Measurements from ENCODE around the gene PRDM16. TPM values are rescaled to one million over a fixed set of nuclear protein-coding genes. Genes with fewer than 3 reads are reported as not detected.

PRDM16 gene
- total and polyA plus RNA-seq, 2 of the 8 experiments (the other 6 are each of a cell fraction or from before 2014, with no cell fraction given), result 0.39 to 0.43 TPM

- no peak overlapping the region for H2BK120ac ChIP-seq (replicated peaks; ENCODE audit: low read depth, low read length)
- ChIA-PET POLR2A (ENCODE audit: partially characterized antibody) (no interaction called here), CTCF (ENCODE audit: partially characterized antibody) (no interaction called here)
- no peak overlapping the region for H4K91ac ChIP-seq (replicated peaks; ENCODE audit: insufficient read length, low read length)
- H4K8ac ChIP-seq (ENCODE audit: extremely low read depth, insufficient read depth, low read length), result no peak overlapping the region
- FAIRE-seq (no peak), DNase-seq (ENCODE audit: low read depth in 1 of 2, low spot score in 2 of 2) (no peak)
- no peak overlapping the region for H3K14ac ChIP-seq (ENCODE audit: insufficient read length)
- H3K36me3 ChIP-seq (ENCODE audit: control insufficient read depth in 2 of 4, insufficient read depth in 4 of 4, low read length in 3 of 4), result no peaks in the 10 kb centered on the region
- no peak overlapping the region for H3K4me2 ChIP-seq (ENCODE audit: insufficient read depth in 1 of 2, low read depth in 2 of 2, low read length in 2 of 2)
- H3K4ac ChIP-seq (replicated peaks; ENCODE audit: insufficient read length, low read depth, low read length), result no peak overlapping the region
- no peak overlapping the region for H3K27ac ChIP-seq (ENCODE audit: low read depth, low read length)
- no peak overlapping the region for H3K4me3 ChIP-seq (ENCODE audit: extremely low read depth in 1 of 4, insufficient read depth in 2 of 4, low read depth in 3 of 4, low read length in 4 of 4)
- H3K79me2 ChIP-seq (ENCODE audit: control insufficient read depth in 1 of 2, insufficient read depth in 2 of 2, low read length in 2 of 2), result no peaks in the 10 kb centered on the region
- H3K9me3 ChIP-seq (ENCODE audit: insufficient read depth in 2 of 2, low read depth in 1 of 2, low read length in 1 of 2), result peaks cover 41 to 56% of the 10 kb centered on the region in 2 experiments; a peak in 3 of 4 replicates
- 89% methylated on average over 3 of the region's 5 CpGs; no CpG with 5 or more reads in 1 of the 2 experiments for WGBS, 2 experiments (ENCODE audit: extremely low coverage in 1 of 2, insufficient coverage in 1 of 2, insufficient read length in 1 of 2, insufficient replicate concordance in 2 of 2, low coverage in 1 of 2, low lambda C conversion rate in 2 of 2, missing lambda C conversion rate in 1 of 2)
- H2AFZ ChIP-seq (ENCODE audit: low read length), result no peak overlapping the region
- no peak overlapping the region for H2BK5ac ChIP-seq (ENCODE audit: low read depth, low read length)
- H3K79me1 ChIP-seq (ENCODE audit: low read depth, low read length), result no peaks in the 10 kb centered on the region
- H3K18ac ChIP-seq (ENCODE audit: extremely low read depth, low read length), result no peak overlapping the region
- peaks cover 0 to 6% of the 10 kb centered on the region in 2 experiments for H4K20me1 ChIP-seq (replicated peaks in 1 of 2; ENCODE audit: control insufficient read depth in 1 of 2, insufficient read depth in 2 of 2, low read length in 2 of 2)
- no peak overlapping the region for H2BK12ac ChIP-seq (ENCODE audit: low read depth, low read length)
- no peak overlapping the region for H3K23ac ChIP-seq (ENCODE audit: insufficient read length)
- peaks cover 14% of the 10 kb centered on the region; the same call in 1 of the 2 replicates for H3K23me2 ChIP-seq (ENCODE audit: low read depth, low read length)
- no peak overlapping the region for H2BK15ac ChIP-seq (ENCODE audit: low read length)
- no peak overlapping the region for H2AK5ac ChIP-seq (ENCODE audit: low read depth, low read length)
- no peak for TF ChIP-seq TBP (IDR thresholded peaks at IDR 0.05; ENCODE audit: low read depth, low read length)
- no peak for TF ChIP-seq EZH2 (IDR thresholded peaks at IDR 0.05; ENCODE audit: low read depth, low read length, severe bottlenecking)
- TF ChIP-seq RXRA (IDR thresholded peaks at IDR 0.05; ENCODE audit: insufficient read depth, low read depth, low read length), result no peak
- TF ChIP-seq CBX5 (IDR thresholded peaks at IDR 0.05; ENCODE audit: low read depth, low read length), result no peak
- no peak for TF ChIP-seq POLR2AphosphoS5 (IDR thresholded peaks at IDR 0.05; ENCODE audit: low read depth, low read length)
- TF ChIP-seq POU5F1 (IDR thresholded peaks at IDR 0.05; ENCODE audit: low read depth, low read length), result no peak
- H3K27me3 ChIP-seq (replicated peaks in 1 of 4; ENCODE audit: control insufficient read depth in 3 of 4, extremely low read depth in 1 of 4, insufficient read depth in 3 of 4, low read length in 3 of 4), result no peaks in the 10 kb centered on the region; a peak in 1 of 7 replicates
- H2BK20ac ChIP-seq (ENCODE audit: low read length), result no peak overlapping the region
- H3K4me1 ChIP-seq (replicated peaks in 1 of 4; ENCODE audit: control insufficient read depth in 3 of 4, insufficient read depth in 4 of 4, low read length in 3 of 4), result no peaks in the 10 kb centered on the region
- H3K56ac ChIP-seq (replicated peaks; ENCODE audit: insufficient read length, low read depth, low read length), result no peak overlapping the region
- no peak overlapping the region for H4K5ac ChIP-seq (ENCODE audit: insufficient read length, low read depth, low read length)
- H3K9ac ChIP-seq (replicated peaks in 1 of 4; ENCODE audit: extremely low read depth in 1 of 4, low read depth in 3 of 4, low read length in 3 of 4), result no peak overlapping the region
Observed at GRCh38 chr1:3052501-3052900, 16.5 kb upstream of the PRDM16 start.

Measured in H1 (cell line).